ENCODE results near the gene THEMIS2.
A peak's percentile ranks its signal among the peaks of the same experiment; 100 is the strongest.

Gene THEMIS2

DNA sequence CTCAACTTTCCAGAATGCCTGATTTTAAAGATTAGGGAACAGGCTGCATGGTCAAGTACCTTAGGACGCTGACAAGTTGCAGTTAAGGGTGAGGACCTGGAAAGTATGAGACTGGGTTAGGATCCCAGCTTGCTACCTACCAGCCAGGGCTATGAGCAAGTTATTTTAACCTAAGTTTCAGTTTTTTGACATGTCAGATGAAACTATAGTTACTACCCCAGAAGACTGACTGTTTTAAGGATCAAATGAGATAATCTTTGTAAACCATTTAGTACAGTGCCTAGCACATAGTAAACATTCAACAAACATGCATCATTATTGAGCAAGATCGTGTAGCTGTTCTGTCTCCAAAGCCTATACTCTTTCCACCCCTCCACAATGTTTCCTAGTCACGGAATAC lies 14.4 kb downstream of the THEMIS2 start:
- no peak for DNase-seq

DNA sequence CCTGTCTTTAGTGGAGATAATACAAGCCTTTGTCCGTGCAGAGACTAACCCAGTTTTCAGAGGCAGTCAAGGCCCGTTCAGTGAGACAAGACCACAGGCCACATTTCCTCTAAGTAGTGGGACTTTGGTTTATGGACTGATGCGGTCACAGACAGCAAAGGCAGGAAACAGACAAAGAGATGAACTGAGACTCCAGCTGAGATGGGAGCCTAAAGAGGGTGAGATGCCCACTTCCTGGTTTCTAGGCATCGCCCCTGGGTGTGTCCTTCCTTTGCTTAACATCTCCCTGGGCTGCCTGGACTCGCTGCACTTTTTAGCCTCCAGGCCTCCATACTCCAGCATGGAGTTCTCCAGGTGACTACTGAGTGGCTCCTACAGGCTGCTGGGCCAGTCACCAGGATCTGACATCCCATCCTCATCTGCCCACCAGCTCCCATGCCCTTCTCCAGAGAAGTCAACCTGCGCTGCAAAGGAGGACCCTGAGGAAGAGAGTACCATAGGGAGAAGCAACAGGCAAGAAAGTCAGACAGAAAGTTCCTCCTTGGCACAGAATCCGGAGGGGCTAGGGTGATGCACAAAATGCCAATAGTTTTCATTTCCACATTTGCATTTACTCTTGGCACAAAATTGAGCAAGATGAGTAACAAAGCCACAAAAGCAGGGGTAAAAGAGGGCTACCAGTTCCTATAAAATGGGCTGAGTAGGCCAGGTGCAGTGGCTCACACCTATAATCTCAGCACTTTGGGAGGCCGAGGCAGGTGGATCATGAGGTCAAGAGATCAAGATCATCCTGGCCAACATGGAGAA lies 15.1 kb downstream of the THEMIS2 start:
- peak; percentile 59 for DNase-seq

DNA sequence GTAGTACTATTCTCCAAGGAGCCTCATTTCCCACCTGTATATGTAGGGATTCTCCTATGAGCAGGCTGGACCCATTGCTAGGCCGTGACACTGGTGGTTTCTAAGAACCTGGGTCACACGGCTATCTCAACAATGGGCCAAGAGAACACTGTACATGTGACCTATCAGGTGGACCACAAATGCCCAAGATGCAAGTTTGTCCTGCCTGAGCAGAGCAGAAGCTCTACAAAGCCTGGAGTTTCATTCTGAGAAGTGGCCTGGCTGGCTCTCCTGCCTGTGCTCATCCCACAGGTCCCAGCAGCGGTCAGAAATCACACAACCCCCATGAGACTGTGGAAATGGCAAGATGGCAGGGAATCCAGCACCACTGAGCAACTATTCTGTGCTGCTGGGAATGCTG lies 17.2 kb downstream of the THEMIS2 start:
- DNase-seq: no peak

DNA sequence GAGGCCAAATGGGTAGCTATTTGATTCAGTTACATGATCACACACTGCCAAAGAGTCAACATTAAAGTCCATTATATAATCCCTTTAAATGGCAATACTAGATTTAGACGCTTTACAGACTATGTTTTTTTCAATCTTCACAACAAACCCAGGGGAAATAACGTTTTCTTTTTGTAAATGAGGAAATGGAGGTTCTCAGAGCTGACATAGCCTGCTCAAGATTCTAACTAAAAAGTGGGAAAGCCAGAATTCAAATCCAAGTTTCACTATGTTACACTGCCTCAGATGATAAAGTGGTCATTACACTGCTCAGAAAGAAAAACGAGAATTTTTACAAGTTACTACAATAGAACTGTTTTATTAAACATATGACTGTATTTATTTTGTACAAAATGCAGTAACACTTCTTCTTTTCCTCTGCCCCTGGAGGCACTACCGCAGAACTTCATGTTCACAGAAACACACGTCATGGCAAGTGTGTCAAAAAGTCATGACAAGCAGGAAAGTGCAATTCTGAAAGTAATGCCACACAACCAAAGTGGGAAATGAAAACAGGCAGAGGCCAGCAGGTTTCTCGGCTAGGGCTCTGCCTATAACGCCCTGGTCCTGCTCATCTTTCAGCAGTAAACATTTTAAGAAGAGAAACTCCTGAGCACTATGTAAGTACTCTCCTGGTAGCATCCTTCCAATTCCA lies 19.0 kb downstream of the THEMIS2 start:
- peak; percentile 72 for DNase-seq

DNA sequence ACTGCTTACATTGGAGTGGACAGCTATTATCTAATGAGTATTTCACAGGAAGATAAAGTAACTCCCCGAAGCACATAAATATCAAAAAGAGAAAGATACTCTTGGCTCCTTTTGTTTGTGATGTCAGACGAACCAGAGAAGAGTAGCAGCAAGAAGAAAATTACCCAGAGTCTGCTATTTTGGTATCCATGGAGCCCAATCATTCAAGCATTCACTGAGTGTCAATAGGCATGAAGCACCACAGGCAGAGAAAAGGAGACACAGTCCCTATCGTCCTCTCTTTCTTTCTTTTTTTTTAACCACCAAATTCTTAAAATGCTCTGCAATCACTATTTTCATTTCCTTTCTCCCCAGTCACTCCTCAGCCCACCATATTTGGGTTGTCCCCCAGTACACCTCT lies 22.2 kb downstream of the THEMIS2 start:
- DNase-seq: no peak

DNA sequence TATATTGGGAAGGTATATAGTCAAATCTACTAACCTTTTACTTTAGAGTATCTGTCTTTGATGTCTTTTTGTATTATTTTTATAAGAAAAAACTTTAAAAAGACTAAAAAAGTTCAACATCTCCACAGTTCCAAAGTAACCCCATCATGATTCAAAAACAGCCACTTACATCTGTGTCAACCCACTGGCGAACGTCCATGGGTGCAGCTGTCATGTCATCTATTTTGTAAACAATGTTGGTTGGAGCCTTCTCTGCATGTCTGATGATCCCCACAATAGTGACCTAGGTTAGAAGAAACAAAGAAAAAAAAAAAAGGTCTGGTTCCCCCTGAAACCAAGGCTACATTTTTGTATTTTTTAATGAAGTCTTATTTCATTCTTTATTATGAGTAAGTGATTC lies 34.4 kb downstream of the THEMIS2 start:
- DNase-seq: no peak

DNA sequence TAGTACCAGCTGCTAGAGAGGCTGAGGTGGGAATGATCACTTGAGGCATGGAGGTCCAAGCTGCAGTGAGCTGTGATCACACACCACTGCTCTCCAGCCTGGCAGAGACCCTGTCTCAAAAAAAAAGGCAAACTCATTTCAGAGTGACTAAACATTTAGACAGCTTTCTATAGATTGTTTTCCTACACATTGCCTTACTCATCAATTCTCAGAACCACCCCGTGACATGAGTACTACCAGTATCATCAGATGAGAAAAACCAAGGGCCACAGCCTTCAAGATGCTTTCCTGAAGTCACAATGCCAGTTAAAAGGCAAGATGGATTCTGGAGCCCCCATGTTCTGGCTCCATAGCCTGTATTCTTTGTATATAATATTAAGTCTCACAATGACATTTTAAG lies 40.1 kb downstream of the THEMIS2 start:
- DNase-seq: no peak

DNA sequence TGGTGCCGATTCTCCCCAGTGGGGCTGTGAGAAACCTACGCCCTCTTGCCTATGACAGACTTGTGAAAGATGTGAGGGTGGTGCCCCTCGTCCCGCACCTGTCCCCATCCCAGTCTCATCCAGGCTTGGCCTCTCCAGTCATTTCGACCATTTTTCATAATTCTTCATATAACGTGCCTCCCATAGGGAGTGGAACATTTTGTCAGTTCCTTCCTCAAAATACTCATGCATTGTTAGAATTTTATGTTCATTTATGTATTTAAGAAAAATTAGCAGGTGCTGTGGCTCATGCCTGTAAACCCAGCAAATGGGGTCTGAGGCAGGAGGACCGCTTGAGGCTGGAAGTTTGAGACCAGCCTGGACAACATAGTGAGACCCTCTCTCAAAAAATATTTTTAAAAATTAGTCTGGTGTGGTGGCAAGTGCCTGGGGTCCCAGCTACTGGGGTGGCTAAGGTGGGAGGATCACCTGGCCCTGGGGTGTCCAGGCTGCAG lies 42.8 kb downstream of the THEMIS2 start:
- no peak for DNase-seq

DNA sequence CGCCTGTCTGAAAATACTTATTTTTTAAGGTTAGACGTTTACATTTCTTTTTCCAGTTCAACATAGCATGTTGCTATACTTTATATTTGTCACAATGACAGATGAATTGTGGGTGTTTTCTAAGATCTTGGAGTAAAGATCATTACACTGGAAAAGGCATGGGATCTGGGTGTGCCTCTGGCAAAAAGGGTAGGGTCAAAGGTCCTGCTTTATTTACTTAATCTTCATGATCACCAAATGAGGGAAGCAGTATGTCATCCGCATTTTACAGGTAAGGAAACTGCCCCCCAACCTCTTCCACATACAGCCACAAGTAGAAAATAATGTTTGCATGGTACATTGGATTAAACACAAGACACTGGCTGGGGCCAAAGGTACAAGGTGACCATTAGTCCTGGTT lies 49.9 kb downstream of the THEMIS2 start:
- no peak for DNase-seq

DNA sequence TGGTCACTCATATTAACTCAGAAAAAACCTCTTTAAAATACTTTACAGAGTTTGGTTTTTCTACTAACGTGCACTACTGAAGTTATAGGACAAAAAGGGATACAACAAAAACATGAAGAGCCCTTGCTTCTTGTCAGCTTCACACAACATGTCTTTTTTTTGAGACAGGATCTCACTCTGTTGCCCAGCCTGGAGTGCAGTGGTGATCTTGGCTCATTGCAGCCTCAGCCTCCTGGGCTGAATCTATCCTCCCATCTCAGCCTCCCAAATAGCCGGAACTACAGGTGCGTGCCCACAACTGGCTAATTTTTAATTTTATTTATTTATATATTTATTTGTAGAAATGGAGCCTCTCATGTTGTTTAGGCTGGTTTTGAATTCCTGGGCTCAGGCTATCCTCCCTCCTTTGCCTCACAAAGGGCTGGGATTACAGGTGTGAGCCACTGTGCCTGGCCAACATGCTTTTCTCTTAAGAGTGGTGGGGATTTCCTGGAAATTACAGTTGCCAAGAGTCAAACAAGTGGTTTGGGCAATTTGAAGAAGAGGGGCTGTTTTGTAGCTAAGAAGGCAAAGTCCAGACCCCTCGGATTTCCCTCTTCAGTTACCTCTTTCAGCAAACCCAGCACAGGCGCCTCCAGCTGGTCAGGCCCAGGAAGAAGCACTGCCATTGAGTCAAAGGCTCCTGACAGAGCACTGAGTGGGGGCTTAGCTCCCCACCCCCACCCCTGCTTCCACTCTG lies 56.0 kb downstream of the THEMIS2 start:
- no peak for DNase-seq

DNA sequence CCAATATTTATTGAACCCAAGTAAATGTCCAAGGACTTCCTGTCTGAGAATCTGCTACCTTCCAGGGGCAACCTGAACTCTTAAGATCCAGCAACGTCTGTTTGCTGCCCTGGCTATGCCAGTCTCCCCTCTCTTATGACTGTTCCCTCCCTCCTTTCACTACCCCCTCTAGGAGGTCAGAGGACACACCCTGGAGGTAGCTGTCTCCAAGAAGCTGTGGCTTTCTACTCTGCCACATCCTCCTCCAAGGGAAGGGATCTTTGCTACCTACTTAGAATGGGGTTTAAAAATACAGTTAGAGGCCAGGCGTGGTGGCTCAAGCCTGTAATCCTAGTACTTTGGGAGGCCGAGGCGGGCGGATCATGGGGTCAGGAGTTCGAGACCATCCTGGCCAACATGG lies 58.8 kb downstream of the THEMIS2 start:
- DNase-seq: no peak

DNA sequence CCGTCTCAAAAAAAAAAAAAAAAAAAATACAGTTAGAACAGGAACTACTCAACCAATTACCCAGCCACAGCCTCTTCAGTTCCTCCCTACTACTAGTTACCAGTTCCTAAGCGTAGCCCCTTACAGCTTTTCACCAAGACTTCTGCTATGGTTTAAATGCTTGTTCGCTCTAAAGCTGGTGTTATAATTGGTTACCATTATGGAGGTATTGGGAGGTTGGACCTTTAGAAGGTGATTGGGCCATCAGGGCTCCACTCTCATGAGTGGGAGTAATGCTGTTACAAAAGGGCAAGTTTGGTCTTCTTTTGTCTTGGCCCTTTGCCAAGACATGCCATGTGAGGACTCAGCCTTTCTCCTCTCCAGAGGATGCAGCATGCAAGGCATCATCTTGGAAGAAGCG lies 59.4 kb downstream of the THEMIS2 start:
- DNase-seq: no peak

DNA sequence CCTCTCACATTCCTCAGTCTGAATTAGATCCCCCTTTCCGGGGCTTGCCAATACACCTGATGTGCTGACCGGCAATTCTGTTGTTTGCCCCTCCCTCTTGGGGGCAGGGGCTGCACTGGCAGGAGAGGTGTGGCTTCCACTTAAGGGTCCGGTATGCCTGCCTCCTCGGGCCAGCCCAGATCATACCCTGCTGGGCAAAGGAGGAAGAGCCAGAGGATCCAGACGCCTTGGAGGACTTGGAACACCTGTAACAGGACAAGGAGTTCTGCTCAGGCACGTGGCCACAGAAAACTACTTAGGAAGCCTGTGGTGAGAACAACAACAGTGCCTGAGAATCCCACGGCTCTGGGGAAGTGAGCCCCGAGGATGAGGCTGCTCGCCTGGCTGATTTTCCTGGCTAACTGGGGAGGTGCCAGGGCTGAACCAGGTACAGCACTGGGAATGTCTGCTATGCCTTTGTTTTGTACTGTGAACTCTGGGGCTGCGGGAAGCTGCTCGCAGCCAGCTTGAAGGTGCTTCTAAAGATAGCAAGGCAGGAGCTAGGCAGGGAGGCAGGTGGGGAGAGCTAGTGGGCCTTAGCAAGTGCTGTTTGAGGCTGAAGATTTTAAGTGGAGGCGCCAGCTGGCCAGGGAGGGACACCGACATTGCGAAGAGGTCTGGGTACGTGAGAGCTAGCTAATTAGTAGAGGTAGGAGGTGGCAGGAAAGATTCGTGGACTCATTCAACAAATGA lies 62.6 kb downstream of the THEMIS2 start, which contains the start of gene SMPDL3B:
Gene SMPDL3B (plus strand): TSS at position 183 of the 732 bp plus-strand sequence. CDS start 184 bp downstream, at position 367.
- no peak for DNase-seq

DNA sequence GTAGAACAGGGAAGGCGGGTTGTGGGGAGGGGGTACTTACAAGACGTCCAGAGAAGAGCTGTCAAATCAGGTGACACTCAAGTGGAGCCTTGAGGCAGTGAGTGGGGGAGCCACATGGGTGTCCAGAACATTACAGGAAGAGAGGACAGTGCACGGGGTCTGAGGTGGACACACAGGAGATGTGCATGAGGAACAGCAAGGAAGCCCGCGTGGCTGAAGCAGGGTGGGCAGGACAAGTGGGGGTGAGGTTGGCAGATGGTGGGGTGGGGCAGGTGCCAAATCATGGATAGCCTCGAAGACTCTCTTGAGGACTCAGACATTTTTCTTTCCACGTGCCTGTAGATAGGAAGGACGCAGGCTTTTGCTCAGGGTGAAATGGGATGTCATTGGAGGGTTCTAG lies 63.4 kb downstream of the THEMIS2 start:
- no peak for DNase-seq
